GM12872 (cell line): Measurements from ENCODE around the gene GMPR.

ENCODE experiments used
- TF ChIP-seq, protein P1 (sequence below): IDR thresholded peaks from 3 replicates; pipeline ENCODE4 v1.5.1; 2011; ENCODE audit warnings: low read depth, mild to moderate bottlenecking, low read length, moderate library complexity; ENCODE audit not compliant: insufficient read depth

GMPR gene

DNA sequence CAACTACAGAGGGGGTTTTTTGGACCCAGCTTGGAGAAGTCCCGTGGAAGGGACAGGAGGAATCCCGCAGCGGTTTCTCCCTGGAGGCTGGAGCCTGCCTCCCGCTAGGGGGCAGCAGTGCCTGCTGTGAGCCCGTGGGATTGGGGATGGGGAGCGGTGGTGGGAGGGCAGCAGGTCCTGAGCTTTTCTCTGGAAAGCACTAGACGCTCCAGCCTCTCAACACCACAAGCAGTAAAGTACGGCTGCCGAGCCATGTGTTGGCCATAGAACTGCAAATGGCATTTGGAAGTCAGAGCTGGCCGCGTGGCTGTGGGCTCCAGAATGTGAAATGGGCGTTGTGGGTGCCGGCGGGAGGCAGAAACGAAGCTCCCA lies 47.8 kb downstream of the GMPR start:
- TF ChIP-seq, protein P1, sequence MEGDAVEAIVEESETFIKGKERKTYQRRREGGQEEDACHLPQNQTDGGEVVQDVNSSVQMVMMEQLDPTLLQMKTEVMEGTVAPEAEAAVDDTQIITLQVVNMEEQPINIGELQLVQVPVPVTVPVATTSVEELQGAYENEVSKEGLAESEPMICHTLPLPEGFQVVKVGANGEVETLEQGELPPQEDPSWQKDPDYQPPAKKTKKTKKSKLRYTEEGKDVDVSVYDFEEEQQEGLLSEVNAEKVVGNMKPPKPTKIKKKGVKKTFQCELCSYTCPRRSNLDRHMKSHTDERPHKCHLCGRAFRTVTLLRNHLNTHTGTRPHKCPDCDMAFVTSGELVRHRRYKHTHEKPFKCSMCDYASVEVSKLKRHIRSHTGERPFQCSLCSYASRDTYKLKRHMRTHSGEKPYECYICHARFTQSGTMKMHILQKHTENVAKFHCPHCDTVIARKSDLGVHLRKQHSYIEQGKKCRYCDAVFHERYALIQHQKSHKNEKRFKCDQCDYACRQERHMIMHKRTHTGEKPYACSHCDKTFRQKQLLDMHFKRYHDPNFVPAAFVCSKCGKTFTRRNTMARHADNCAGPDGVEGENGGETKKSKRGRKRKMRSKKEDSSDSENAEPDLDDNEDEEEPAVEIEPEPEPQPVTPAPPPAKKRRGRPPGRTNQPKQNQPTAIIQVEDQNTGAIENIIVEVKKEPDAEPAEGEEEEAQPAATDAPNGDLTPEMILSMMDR: peak; percentile 94

DNA sequence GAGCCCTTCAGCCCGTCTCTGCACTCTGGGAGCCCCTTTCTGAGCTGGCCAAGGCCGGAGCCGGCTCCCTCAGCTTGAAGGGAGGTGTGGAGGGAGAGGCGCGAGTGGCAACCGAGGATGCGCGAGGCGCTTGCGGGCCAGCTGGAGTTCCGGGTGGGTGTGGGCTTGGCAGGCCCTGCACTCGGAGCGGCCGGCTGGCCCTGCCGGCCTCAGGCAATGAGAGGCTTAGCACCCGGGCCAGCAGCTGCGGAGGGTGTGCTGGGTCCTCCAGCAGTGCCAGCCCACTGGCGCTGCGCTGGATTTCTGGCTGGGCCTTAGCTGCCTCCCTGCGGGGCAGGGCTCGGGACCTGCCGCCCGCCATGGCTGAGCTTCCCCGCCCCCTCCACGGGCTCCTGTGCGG lies 49.8 kb downstream of the GMPR start:
- TF ChIP-seq, protein P1: no peak

DNA sequence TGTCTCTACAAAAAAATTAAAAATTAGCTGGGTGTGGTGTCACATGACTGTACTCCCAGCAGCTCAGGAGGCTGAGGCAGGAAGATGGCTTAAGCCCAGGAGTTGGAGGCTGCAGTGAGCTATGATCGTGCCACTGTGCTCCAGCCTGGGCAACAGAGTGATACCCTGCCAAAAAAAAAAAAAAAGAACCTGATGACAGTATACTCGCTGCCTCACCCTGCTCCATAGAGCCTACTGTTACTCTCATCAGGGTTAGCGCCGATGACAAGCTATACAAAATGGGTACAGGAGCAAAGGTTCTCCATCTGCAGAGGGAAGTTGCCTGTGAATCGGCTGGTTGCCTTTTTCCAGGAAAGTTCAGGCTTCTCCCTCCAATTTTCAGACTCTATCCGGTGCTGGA lies 53.4 kb downstream of the GMPR start:
- TF ChIP-seq, protein P1: no peak

GRCh38 chr6:16292432-16292831 lies 54.0 kb downstream of the GMPR start:
- TF ChIP-seq, protein P1: no peak

DNA sequence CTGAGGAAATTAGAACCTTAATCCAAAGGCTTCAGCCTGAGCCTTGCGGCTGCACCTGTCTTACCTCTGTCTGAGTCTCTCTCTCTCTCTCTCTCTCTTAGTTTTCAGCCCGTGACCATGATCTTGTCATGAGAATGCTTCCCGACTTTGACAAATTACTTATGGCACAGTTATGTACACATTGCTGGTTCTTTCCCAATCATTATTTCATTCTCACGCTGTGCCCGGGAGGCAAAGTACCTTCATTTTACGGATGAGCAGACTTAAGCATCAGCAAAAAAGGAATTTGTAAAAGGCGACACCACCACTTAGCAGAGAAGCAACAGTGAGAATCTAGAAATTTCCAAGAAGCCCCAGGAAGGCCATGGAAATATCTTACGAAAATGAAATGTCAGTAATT lies 54.6 kb downstream of the GMPR start:
- TF ChIP-seq, protein P1: no peak

GRCh38 chr6:16294371-16294770 lies 56.0 kb downstream of the GMPR start:
- TF ChIP-seq, protein P1: no peak

GRCh38 chr6:16295060-16295459 lies 56.7 kb downstream of the GMPR start:
- TF ChIP-seq, protein P1: no peak

DNA sequence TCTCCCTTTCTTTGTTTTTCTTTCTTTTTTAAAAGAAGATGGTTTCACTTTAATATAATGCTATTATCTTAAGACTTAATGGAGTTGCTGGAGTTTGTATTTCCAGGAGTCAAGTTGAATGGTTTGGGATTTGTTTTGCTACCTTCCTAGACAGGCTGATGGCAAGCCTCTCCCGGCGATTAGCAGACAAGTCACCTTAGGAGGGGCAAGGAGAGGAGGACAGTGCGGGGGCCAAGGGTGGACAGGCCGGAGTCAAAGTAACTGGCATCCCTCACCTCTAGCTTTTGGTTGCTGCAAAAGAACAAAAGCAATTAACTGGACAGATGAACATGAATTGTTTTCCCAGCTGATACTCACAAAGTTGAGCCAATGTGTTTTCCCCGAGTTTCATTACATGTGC lies 57.1 kb downstream of the GMPR start:
- TF ChIP-seq, protein P1: no peak
